Testis (tissue), 3 donors: ENCODE measurements around the gene LMAN1. TPM values are rescaled to one million over a fixed set of nuclear protein-coding genes. Genes with fewer than 3 reads are reported as not detected.

Source experiments
- DNase-seq: peaks from one replicate; pipeline ENCODE4 v3.0.0-alpha.2; 2019
- H3K27ac ChIP-seq, 2 donors: fragments of 200-600 bp; sonication (generic); one replicate each; pipeline ENCODE4 v1.5.1; 2019
- H3K27me3 ChIP-seq: fragments of 200-600 bp; sonication (generic); one replicate; pipeline ENCODE4 v1.5.1; 2019
- H3K36me3 ChIP-seq: fragments of 200-600 bp; sonication (generic); one replicate; pipeline ENCODE4 v1.5.1; 2017; ENCODE audit warnings: low read depth; ENCODE audit errors: missing control alignments
- H3K4me1 ChIP-seq: fragments of 200-600 bp; sonication (generic); one replicate; pipeline ENCODE4 v1.5.1; 2019
- H3K4me3 ChIP-seq, 2 donors: fragments of 200-600 bp; sonication (generic); one replicate each; pipeline ENCODE4 v1.5.1; 2017 to 2019
- H3K9me3 ChIP-seq: fragments of 200-600 bp; sonication (generic); one replicate; pipeline ENCODE4 v1.5.1; 2017
- POLR2A ChIP-seq: fragments of 450-650 bp; IDR thresholded peaks from one replicate; pipeline ENCODE4 v1.6.1; 2017; ENCODE audit warnings: antibody characterized with exemption, mild to moderate bottlenecking, moderate library complexity
- WGBS, 2 donors: methylation state at CpG; one replicate each; pipeline ENCODE4 v1.1.5; 2018; 5-methylcytosine and 5-hydroxymethylcytosine counted together
- intact Hi-C: fragments of 100-400 bp; cut with DNase I; formaldehyde crosslinking; loops from one replicate; pipeline ENCODE4 v1.15.1; 2023; ENCODE audit warnings: low total_unique reads
- polyA plus RNA-seq: library from polyadenylated mRNA; stranded (reverse); fragments of 350-450 nt; fragmentation: Illumina TruSeq; extraction: RNeasy Lipid Tissue Mini Kit (QIAGEN cat#74804); gene quantifications from one replicate; pipeline ENCODE4 v1.2.3, GENCODE V29; 2014; ENCODE audit warnings: low read depth, low replicate concordance; ENCODE audit not compliant: insufficient read depth
- total RNA-seq, 2 donors: library from RNA; depleted of rRNA; stranded (reverse); fragments of >200 nt; gene quantifications; one replicate each; pipeline ENCODE4 v1.2.3, GENCODE V29; 2016
- TF ChIP-seq, protein P1 (sequence below), 3 experiments: fragments of 450-650 bp in 2 of 3; fragments of 200-600 bp in 1 of 3; sonication (generic) in 1 of 3; IDR thresholded peaks; one replicate each; pipeline ENCODE4 v1.5.1; 2016 to 2019; ENCODE audit warnings: antibody characterized with exemption in 3 of 3, mild to moderate bottlenecking in 2 of 3, moderate library complexity in 1 of 3

LMAN1 gene
- total and polyA plus RNA-seq, 3 donors from 2014 or later: 35.3 to 98.9 (median 72.9) TPM

- H3K27me3 ChIP-seq: no peaks in the 10 kb centered on the region
- H3K4me3 ChIP-seq: no peak overlapping the region
- H3K36me3 ChIP-seq: no peaks in the 10 kb centered on the region
- H3K9me3 ChIP-seq: no peaks in the 10 kb centered on the region
- intact Hi-C loops: no loop called here
- H3K27ac ChIP-seq: no peak overlapping the region
- no peaks in the 10 kb centered on the region for H3K4me1 ChIP-seq
- no peak for TF ChIP-seq POLR2A
- TF ChIP-seq, protein P1, sequence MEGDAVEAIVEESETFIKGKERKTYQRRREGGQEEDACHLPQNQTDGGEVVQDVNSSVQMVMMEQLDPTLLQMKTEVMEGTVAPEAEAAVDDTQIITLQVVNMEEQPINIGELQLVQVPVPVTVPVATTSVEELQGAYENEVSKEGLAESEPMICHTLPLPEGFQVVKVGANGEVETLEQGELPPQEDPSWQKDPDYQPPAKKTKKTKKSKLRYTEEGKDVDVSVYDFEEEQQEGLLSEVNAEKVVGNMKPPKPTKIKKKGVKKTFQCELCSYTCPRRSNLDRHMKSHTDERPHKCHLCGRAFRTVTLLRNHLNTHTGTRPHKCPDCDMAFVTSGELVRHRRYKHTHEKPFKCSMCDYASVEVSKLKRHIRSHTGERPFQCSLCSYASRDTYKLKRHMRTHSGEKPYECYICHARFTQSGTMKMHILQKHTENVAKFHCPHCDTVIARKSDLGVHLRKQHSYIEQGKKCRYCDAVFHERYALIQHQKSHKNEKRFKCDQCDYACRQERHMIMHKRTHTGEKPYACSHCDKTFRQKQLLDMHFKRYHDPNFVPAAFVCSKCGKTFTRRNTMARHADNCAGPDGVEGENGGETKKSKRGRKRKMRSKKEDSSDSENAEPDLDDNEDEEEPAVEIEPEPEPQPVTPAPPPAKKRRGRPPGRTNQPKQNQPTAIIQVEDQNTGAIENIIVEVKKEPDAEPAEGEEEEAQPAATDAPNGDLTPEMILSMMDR (IDR thresholded peaks at IDR 0.05): no peak
- no peak for DNase-seq
Measured at GRCh38 chr18:59293317-59293716, 65.7 kb downstream of the LMAN1 start.

GRCh38 chr18:59286341-59286740 is 72.7 kb downstream of the LMAN1 start:
- no peaks in the 10 kb centered on the region for H3K9me3 ChIP-seq
- H3K27me3 ChIP-seq: no peaks in the 10 kb centered on the region
- whole genome bisulfite sequencing, 2 donors: 82 to 87% methylated on average over 6 of the region's 6 CpGs
- no peaks in the 10 kb centered on the region for H3K36me3 ChIP-seq
- H3K27ac ChIP-seq: no peak overlapping the region
- TF ChIP-seq POLR2A: no peak
- H3K4me1 ChIP-seq: no peaks in the 10 kb centered on the region
- no peak overlapping the region for H3K4me3 ChIP-seq
- intact Hi-C loops: no loop called here
- DNase-seq: no peak

DNA sequence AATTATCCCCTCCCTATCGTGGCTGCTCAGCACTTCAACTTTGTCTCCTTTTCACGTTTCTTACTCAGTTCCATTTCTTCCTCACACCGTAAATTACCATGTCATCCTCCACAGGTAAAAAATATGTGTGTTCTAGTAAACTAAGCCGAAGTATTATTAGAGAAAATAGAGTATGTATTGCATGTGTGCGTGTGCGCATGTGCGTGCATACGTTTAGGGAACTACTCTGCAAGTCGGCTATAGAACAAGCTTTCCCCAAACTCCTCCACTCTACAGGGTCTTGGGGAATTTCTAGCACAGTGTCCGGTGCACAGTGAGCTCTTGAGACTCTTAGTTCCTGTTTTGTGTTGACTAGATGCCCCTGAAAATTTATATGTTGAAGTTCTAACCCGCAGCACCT is 76.7 kb downstream of the LMAN1 start:
- no peak for DNase-seq
- WGBS, 2 donors: 59 to 74% methylated on average over 11 of the region's 11 CpGs
- Histone ChIP-seq H3K4me1 (no peaks in the 10 kb centered on the region), H3K27me3 (no peaks in the 10 kb centered on the region), H3K27ac (no peak overlapping the region), H3K4me3 (no peak overlapping the region), H3K36me3 (no peaks in the 10 kb centered on the region), H3K9me3 (no peaks in the 10 kb centered on the region)
- no peak for TF ChIP-seq POLR2A
- TF ChIP-seq, protein P1 (IDR thresholded peaks at IDR 0.05): no peak
- intact Hi-C loops: no loop called here

DNA sequence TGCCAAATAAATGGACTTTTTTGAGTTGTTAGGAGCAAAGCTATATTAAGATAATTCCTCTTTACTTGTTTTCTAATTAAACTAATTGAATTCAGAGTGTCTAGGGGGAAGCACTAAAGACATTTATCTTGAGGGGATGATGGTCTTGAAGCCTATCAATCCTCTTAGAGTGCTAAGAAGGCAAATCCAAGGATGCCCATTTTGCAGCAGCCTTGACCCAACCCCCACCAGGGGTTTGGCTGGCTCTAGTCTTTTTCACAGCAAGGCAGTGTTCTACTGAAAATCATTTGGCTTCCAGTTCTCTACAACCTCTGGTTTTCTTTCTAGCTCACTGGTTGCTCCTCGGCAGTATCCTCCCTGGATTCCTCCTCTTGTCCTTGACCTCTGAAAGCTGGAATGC is 79.3 kb downstream of the LMAN1 start:
- intact Hi-C loops: no loop called here
- Histone ChIP-seq H3K27ac (no peak overlapping the region), H3K9me3 (no peaks in the 10 kb centered on the region), H3K36me3 (no peaks in the 10 kb centered on the region), H3K27me3 (no peaks in the 10 kb centered on the region), H3K4me1 (no peaks in the 10 kb centered on the region), H3K4me3 (no peak overlapping the region)
- 33 to 40% methylated on average over 1 of the region's 1 CpG for WGBS, 2 donors
- TF ChIP-seq POLR2A: no peak
- TF ChIP-seq, protein P1 (IDR thresholded peaks at IDR 0.05): no peak
- DNase-seq: no peak

DNA sequence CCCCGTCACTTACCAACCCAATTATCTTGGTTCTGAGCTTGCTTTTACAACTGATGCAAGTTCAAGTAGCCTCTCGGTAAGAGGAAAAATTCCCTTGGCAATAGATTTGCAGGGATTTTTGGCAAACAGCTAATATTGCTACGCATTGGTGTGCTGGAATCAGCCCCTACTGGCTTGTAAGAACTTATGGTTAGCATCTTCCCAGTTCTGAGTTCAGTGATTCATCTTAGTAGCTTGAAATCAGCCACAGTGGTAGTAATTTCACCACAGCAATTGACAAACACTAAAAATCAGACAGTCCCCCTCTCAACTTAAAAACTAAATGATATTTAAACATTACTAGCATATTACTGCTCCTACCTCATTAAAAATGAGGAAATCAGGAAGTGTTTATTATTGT is 79.9 kb downstream of the LMAN1 start:
- DNase-seq: no peak
- intact Hi-C loops: no loop called here
- TF ChIP-seq POLR2A: no peak
- TF ChIP-seq, protein P1 (IDR thresholded peaks at IDR 0.05): no peak
- no peaks in the 10 kb centered on the region for H3K36me3 ChIP-seq
- H3K4me3 ChIP-seq: no peak overlapping the region
- H3K4me1 ChIP-seq: no peaks in the 10 kb centered on the region
- no peaks in the 10 kb centered on the region for H3K27me3 ChIP-seq
- H3K9me3 ChIP-seq: no peaks in the 10 kb centered on the region
- 71 to 77% methylated on average over 3 of the region's 3 CpGs for WGBS, 2 donors
- no peak overlapping the region for H3K27ac ChIP-seq
